K562 (cell line): Measurements from ENCODE around the gene C6orf89. TPM values are rescaled to one million over a fixed set of nuclear protein-coding genes. Genes with fewer than 3 reads are reported as not detected.
A peak's percentile ranks its signal among the peaks of the same experiment; 100 is the strongest.

Experiments
- ATF1 ChIP-seq, 2 experiments: fragments of 450-650 bp in 1 of 2; IDR thresholded peaks; 2 replicates each; pipeline ENCODE4 v1.6.1; 2016; ENCODE audit warnings: missing compliant biosample characterization in 1 of 2, missing genetic modification characterization in 1 of 2
- BACH1 ChIP-seq: fragments of 200-800 bp; sonication (Bioruptor generic); IDR thresholded peaks from 2 replicates; pipeline ENCODE4 v1.6.1; 2016; ENCODE audit warnings: missing genetic modification characterization, missing compliant biosample characterization
- CBFB ChIP-seq: sonication (generic); formaldehyde crosslinking; IDR thresholded peaks from 2 replicates; pipeline ENCODE4 v1.4.0; 2020; ENCODE audit warnings: mild to moderate bottlenecking, missing genetic modification reagents
- CBX3 ChIP-seq, 2 experiments: IDR thresholded peaks; 1 replicate in 1 of 2; 2 replicates in 1 of 2; pipeline ENCODE4 v1.6.1; 2012; ENCODE audit warnings: inconsistent platforms in 2 of 2, low read length in 2 of 2, borderline replicate concordance in 1 of 2, control low read depth in 1 of 2
- CHD1 ChIP-seq: fragments of 200-600 bp; sonication (generic); IDR thresholded peaks from one replicate; pipeline ENCODE4 v1.6.1; 2012; ENCODE audit warnings: mild to moderate bottlenecking, moderate library complexity, low read length, inconsistent platforms
- CREBBP ChIP-seq: IDR thresholded peaks from one replicate; pipeline ENCODE4 v1.6.1; 2012; ENCODE audit warnings: low read depth, mild to moderate bottlenecking, control low read depth, inconsistent platforms, low read length
- CTCF ChIP-seq, 3 experiments: IDR thresholded peaks in 2 of 3; conservative IDR thresholded peaks in 1 of 3; 2 replicates each; pipeline ENCODE4 v1.5.1; 2011 to 2012; ENCODE audit warnings: low read length in 3 of 3, mild to moderate bottlenecking in 3 of 3, control low read depth in 2 of 3, improper control_type of control experiment in 1 of 3, inconsistent platforms in 1 of 3, low read depth in 1 of 3, mixed read lengths in 1 of 3, moderate library complexity in 1 of 3; ENCODE audit not compliant: insufficient read depth in 2 of 3
- CUX1 ChIP-seq: fragments of 200-800 bp; sonication (Bioruptor generic); IDR thresholded peaks from 2 replicates; pipeline ENCODE4 v1.6.1; 2016; ENCODE audit warnings: missing genetic modification characterization, missing compliant biosample characterization
- ERF ChIP-seq: fragments of 450-650 bp; formaldehyde crosslinking; IDR thresholded peaks from 2 replicates; pipeline ENCODE4 v1.4.0; 2020; ENCODE audit warnings: mild to moderate bottlenecking, mixed read lengths
- ETV6 ChIP-seq, 3 experiments: fragments of 150-350 bp in 1 of 3; sonication (generic) in 1 of 3; formaldehyde crosslinking in 1 of 3; IDR thresholded peaks; 2 replicates each; pipeline versions ENCODE4 v1.6.1 to v1.8.0; 2014 to 2022; ENCODE audit warnings: borderline replicate concordance in 2 of 3, low read depth in 2 of 3, antibody characterized with exemption in 1 of 3, low read length in 1 of 3, mild to moderate bottlenecking in 1 of 3, missing genetic modification reagents in 1 of 3
- KDM1A ChIP-seq, 2 experiments: fragments of 450-650 bp; IDR thresholded peaks; 2 replicates each; pipeline ENCODE4 v1.6.1; 2016; ENCODE audit warnings: mild to moderate bottlenecking in 2 of 2
- MEIS2 ChIP-seq: fragments of 450-650 bp; IDR thresholded peaks from 2 replicates; pipeline ENCODE4 v1.6.1; 2014; ENCODE audit warnings: mild to moderate bottlenecking; ENCODE audit not compliant: partially characterized antibody
- NR2C1 ChIP-seq, 2 experiments: fragments of 450-650 bp; IDR thresholded peaks; 2 replicates each; pipeline ENCODE4 v1.6.1; 2017; ENCODE audit warnings: mild to moderate bottlenecking in 2 of 2, antibody characterized with exemption in 1 of 2, inconsistent platforms in 1 of 2, missing compliant biosample characterization in 1 of 2, missing genetic modification characterization in 1 of 2
- PHF21A ChIP-seq: fragments of 450-650 bp; IDR thresholded peaks from 2 replicates; pipeline ENCODE4 v1.6.1; 2017; ENCODE audit warnings: low read depth, borderline replicate concordance
- RBFOX2 ChIP-seq: fragments of 200-400 bp; formaldehyde crosslinking; IDR thresholded peaks from 2 replicates; pipeline ENCODE4 v1.6.1; 2017; ENCODE audit warnings: low read depth, mild to moderate bottlenecking, low read length, moderate library complexity
- RBM14 ChIP-seq: fragments of 200-400 bp; formaldehyde crosslinking; IDR thresholded peaks from 2 replicates; pipeline ENCODE4 v1.6.1; 2018; ENCODE audit warnings: low read depth, mild to moderate bottlenecking, low read length, moderate library complexity, borderline replicate concordance; ENCODE audit not compliant: insufficient read depth
- RUNX1 ChIP-seq: sonication (generic); IDR thresholded peaks from 2 replicates; pipeline ENCODE4 v1.6.1; 2016; ENCODE audit warnings: antibody characterized with exemption, low read depth
- ZNF143 ChIP-seq: sonication (generic); formaldehyde crosslinking; IDR thresholded peaks from 2 replicates; pipeline ENCODE4 v1.9.0; 2022; ENCODE audit warnings: mild to moderate bottlenecking, missing genetic modification reagents
- ZNF316 ChIP-seq: fragments of 450-650 bp; IDR thresholded peaks from 2 replicates; pipeline ENCODE4 v1.6.1; 2016
- ZNF444 ChIP-seq: fragments of 250-450 bp; sonication (Bioruptor Pico); IDR thresholded peaks from 2 replicates; pipeline ENCODE4 v1.4.0; 2020; ENCODE audit warnings: mild to moderate bottlenecking, moderate library complexity
- ZNF77 ChIP-seq: fragments of 250-450 bp; sonication (Bioruptor Pico); IDR thresholded peaks from 2 replicates; pipeline ENCODE4 v1.5.0; 2020
- polyA plus RNA-seq, 8 experiments: library from polyadenylated mRNA; depleted of rRNA in 4 of 8; stranded (reverse) in 5 of 8; unstranded in 3 of 8; fragments of >200 nt; fragmentation: Nextera tagmentation in 2 of 8; fragmentation: Illumina TruSeq in 1 of 8; extraction: Ambion mirVana in 2 of 8; extraction: Trizol in 1 of 8; gene quantifications; 2 replicates each; pipeline versions ENCODE4 v1.2.1 to v1.2.3, GENCODE V29; 2011 to 2014; ENCODE audit warnings: inconsistent platforms in 1 of 8, missing spikeins in 1 of 8
- total RNA-seq, 7 experiments: library from RNA; depleted of rRNA in 6 of 7; stranded (reverse); fragments of >200 nt in 6 of 7; fragmentation: Illumina TruSeq in 2 of 7; extraction: Trizol in 2 of 7; gene quantifications; 2 replicates each; pipeline versions ENCODE4 v1.2.1 to v1.2.3, GENCODE V29; 2011 to 2021; ENCODE audit warnings: low replicate concordance in 1 of 7

Gene C6orf89
- total and polyA plus RNA-seq, 9 of the 15 experiments (the other 6 are each of a cell fraction or from before 2014, with no cell fraction given), result 35.2 to 111 (median 58.5) TPM

GRCh38 chr6:36862164-36862847, 23.4 kb upstream of the C6orf89 start (continued):
- TF ChIP-seq CTCF (IDR thresholded peaks at IDR 0.05 in 2 of 3, conservative IDR thresholded peaks at IDR 0.05 in 1 of 3; ENCODE audit: insufficient read depth in 2 of 3, low read depth in 1 of 3, low read length in 3 of 3) (no peak), CUX1 (0 out of 2 replicates have a peak, but pooled peaks have one; percentile 18), CHD1 (peak; percentile 85), ZNF143 (no peak), CBFB (CRISPR knock-in tag) (no peak), ZNF316 (peak; percentile 99), ZNF444 (CRISPR knock-in tag) (no peak), RBM14 (no peak), CBX3 (IDR thresholded peaks at IDR 0.05; ENCODE audit: borderline replicate concordance in 1 of 2, low read length in 2 of 2) (no peak; a peak in 1 of 3 replicates), KDM1A (IDR thresholded peaks at IDR 0.05) (peak; percentile 88 to 92), ATF1 (CRISPR knock-in tag; IDR thresholded peaks at IDR 0.05) (no peak), ATF1 (tag; IDR thresholded peaks at IDR 0.05) (peak; percentile 68), ZNF77 (no peak), RBFOX2 (no peak), ERF (CRISPR knock-in tag) (0 out of 2 replicates have a peak, but pooled peaks have one; percentile 14), ETV6 (IDR thresholded peaks at IDR 0.05; ENCODE audit: borderline replicate concordance in 1 of 2, low read depth in 2 of 2, low read length in 1 of 2) (0 out of 4 replicates have a peak, but pooled peaks of 1 of the 2 experiments have one; percentile 10), ETV6 (CRISPR knock-in tag; IDR thresholded peaks at IDR 0.05; ENCODE audit: borderline replicate concordance) (no peak), RUNX1 (no peak), MEIS2 (peak; percentile 98), PHF21A (no peak), CREBBP (no peak), BACH1 (tag) (peak; percentile 97), NR2C1 (IDR thresholded peaks at IDR 0.05) (no peak), NR2C1 (tag; IDR thresholded peaks at IDR 0.05) (peak; percentile 60)
